Activated CD8-positive, alpha-beta memory T cell treated with anti-CD3 and anti-CD28 coated beads for 48 hours (primary cell): ENCODE data around the gene CLEC6A.
"Not testable (repeated sequence)": the region's sequence is repeated elsewhere in the genome, so short reads cannot be mapped to it uniquely, and the experiment has no call there.

Experiments used
- DNase-seq, 3 experiments: peaks; one replicate each; pipeline ENCODE4 v3.0.0-alpha.2; 2020; ENCODE audit warnings: low read depth in 2 of 3, low spot score in 2 of 3

CLEC6A gene

GRCh38 chr12:8455727-8456360 is at the start of gene CLEC6A:
CLEC6A (plus strand) TSS chr12:8455962; CDS start chr12:8456112, 150 bp downstream.
- no peak for DNase-seq

- peak in 1 of 3 experiments; percentile 12 for DNase-seq
These were observed 36.2 kb upstream of the CLEC6A start for GRCh38 chr12:8419576-8419975.

GRCh38 chr12:8420506-8420905 is 35.3 kb upstream of the CLEC6A start:
- DNase-seq: no peak

- DNase-seq: not testable (repeated sequence)
These were observed 11.1 kb upstream of the CLEC6A start for GRCh38 chr12:8444536-8445278.

- no peak for DNase-seq
These were observed 10.0 kb upstream of the CLEC6A start for GRCh38 chr12:8445731-8446130.

- DNase-seq: no peak
These were observed 8.9 kb upstream of the CLEC6A start for GRCh38 chr12:8446642-8447547.

- no peak for DNase-seq
These were observed 6.4 kb upstream of the CLEC6A start for GRCh38 chr12:8449355-8449859.

GRCh38 chr12:8452036-8452435 is 3.7 kb upstream of the CLEC6A start:
- no peak for DNase-seq

GRCh38 chr12:8453021-8453513 is 2.7 kb upstream of the CLEC6A start:
- DNase-seq: no peak

- DNase-seq: no peak
These were observed 2.0 kb upstream of the CLEC6A start for GRCh38 chr12:8453796-8454195.

- DNase-seq: no peak
These were observed 491 bp upstream of the CLEC6A start for GRCh38 chr12:8455271-8455670.

GRCh38 chr12:8461426-8461825 is 5.7 kb downstream of the CLEC6A start:
- DNase-seq: no peak

GRCh38 chr12:8465301-8465996 is 9.7 kb downstream of the CLEC6A start:
- DNase-seq: no peak

- DNase-seq: no peak
These were observed 10.5 kb downstream of the CLEC6A start for GRCh38 chr12:8466241-8466640.

GRCh38 chr12:8471090-8471489 is 15.3 kb downstream of the CLEC6A start:
- no peak for DNase-seq

- no peak for DNase-seq
These were observed 19.9 kb downstream of the CLEC6A start for GRCh38 chr12:8475508-8476203.

GRCh38 chr12:8482571-8483061 is 26.9 kb downstream of the CLEC6A start:
- DNase-seq: no peak

- no peak for DNase-seq
These were observed 27.3 kb downstream of the CLEC6A start for GRCh38 chr12:8483079-8483478.

- DNase-seq: no peak
These were observed 36.1 kb downstream of the CLEC6A start for GRCh38 chr12:8491646-8492530.
